ENCODE measurements around the gene SUB1.

GRCh38 chr5:32597041-32597629, 11.8 kb downstream of the SUB1 start:
- TF ChIP-seq CTCF (IDR thresholded peaks at IDR 0.05) (no peak), POLR2AphosphoS5 (IDR thresholded peaks at IDR 0.05; ENCODE audit: low read depth, low read length) (no peak), REST (IDR thresholded peaks at IDR 0.05; ENCODE audit: insufficient read depth in 1 of 2, low read depth in 2 of 2, low read length in 1 of 2) (no peak), TCF7L2 (IDR thresholded peaks at IDR 0.05; ENCODE audit: low read depth, low read length) (no peak)
